IPS DF 6.9 (cell line): ENCODE results near the gene HPCAL1.

ENCODE experiments used
- DNase-seq: peaks from one replicate; pipeline ENCODE4 v3.0.0-alpha.2; 2013; ENCODE audit warnings: low read depth, low spot score
- H3K27ac ChIP-seq: one replicate; pipeline ENCODE4 v1.5.1; 2013; ENCODE audit warnings: low read length, control low read depth
- H3K27me3 ChIP-seq: 2 replicates; pipeline ENCODE4 v1.6.1; 2013; ENCODE audit warnings: mild to moderate bottlenecking, low read length; ENCODE audit not compliant: control insufficient read depth, insufficient read depth
- H3K36me3 ChIP-seq: 2 replicates; pipeline ENCODE4 v1.6.1; 2013; ENCODE audit warnings: low read length; ENCODE audit not compliant: control insufficient read depth, insufficient read depth
- H3K4me1 ChIP-seq: 2 replicates; pipeline ENCODE4 v1.6.1; 2013; ENCODE audit warnings: low read length; ENCODE audit not compliant: control insufficient read depth, insufficient read depth
- H3K4me3 ChIP-seq: 2 replicates; pipeline ENCODE4 v1.5.1; 2013; ENCODE audit warnings: mild to moderate bottlenecking, low read length
- H3K9me3 ChIP-seq: 2 replicates; pipeline ENCODE4 v1.6.1; 2013; ENCODE audit warnings: low read length, inconsistent platforms; ENCODE audit not compliant: control insufficient read depth, insufficient read depth
- WGBS: extraction: QIAGEN DNeasy Blood & Tissue Kit; methylation state at CpG from one replicate; pipeline ENCODE4 v1.1.7; 2013; ENCODE audit warnings: mixed read lengths, missing lambda C conversion rate; ENCODE audit not compliant: insufficient read length, insufficient coverage; 5-methylcytosine and 5-hydroxymethylcytosine counted together

HPCAL1 gene

DNA sequence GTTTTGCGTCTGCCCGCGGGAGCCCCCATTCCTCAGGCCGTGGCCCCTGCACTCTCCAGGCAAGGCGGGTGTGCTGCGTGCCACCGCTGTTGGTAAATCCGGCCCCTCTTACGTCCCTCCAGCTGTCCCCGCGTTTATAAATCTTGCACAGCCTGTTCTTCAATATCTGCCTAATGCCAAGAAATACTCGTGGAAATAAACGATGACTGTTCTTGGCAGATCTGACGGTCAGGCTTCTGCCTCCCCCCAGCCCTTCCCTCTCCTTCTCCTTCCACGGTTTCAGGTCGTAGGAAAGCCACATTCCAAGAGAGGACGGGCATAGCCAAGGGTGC, 124.9 kb downstream of the HPCAL1 start:
- Histone ChIP-seq H3K4me3 (no peak overlapping the region), H3K27me3 (peaks cover 1% of the 10 kb centered on the region; the same call in 1 of the 2 replicates), H3K27ac (no peak overlapping the region), H3K9me3 (no peaks in the 10 kb centered on the region), H3K4me1 (peaks cover 1% of the 10 kb centered on the region; the same call in 1 of the 2 replicates), H3K36me3 (no peaks in the 10 kb centered on the region; the same call in 1 of the 2 replicates)
- DNase-seq, result no peak
- WGBS, result no CpG with 5 or more reads among the region's 17 CpGs

DNA sequence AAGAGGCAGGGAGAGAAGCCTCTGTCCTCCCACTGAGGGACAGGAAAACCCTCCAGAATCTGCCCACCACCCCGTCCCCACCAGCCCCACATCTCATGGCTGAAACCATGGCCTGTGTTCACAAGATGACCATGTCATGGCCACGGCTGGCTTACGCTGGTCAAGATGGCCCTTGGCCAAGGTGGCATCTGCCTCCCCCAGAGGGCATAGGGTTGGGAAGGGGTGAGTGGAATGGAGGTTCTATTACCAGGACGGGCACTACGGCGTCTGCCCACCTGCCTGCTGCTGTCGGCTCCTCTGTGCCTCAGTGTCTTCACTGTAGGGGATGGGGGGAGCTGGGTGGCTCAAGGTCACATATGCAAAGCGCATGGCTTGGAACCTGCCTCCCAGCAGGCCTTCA, 125.7 kb downstream of the HPCAL1 start:
- DNase-seq, result no peak
- no CpG with 5 or more reads among the region's 8 CpGs for WGBS
- peaks cover 5% of the 10 kb centered on the region for H3K4me1 ChIP-seq
- no peak overlapping the region for H3K4me3 ChIP-seq
- H3K9me3 ChIP-seq, result no peaks in the 10 kb centered on the region
- peaks cover 1% of the 10 kb centered on the region; the same call in 1 of the 2 replicates for H3K27me3 ChIP-seq
- H3K27ac ChIP-seq, result no peak overlapping the region
- H3K36me3 ChIP-seq, result no peaks in the 10 kb centered on the region; the same call in 1 of the 2 replicates

DNA sequence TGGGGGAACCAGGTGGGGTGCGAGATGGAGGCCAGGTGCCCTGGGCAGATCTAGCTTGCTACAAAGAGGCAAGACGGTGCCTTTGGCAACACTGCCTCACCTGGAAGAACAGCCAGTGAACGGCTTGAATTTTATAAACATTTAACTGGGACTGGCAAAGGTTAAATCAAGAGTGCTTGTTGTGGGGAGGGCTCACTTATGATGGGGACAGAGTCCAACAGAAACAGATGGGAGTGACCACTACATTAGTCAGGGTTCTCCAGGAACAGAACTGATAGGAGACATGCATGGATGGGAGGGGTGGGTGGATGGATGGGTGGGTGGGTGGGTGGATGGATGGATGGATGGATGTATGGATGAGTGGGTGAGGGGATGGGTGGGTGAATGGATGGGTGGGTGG, 126.2 kb downstream of the HPCAL1 start:
- Histone ChIP-seq H3K4me1 (peaks cover 5% of the 10 kb centered on the region), H3K36me3 (no peaks in the 10 kb centered on the region; the same call in 1 of the 2 replicates), H3K27me3 (peaks cover 1% of the 10 kb centered on the region; the same call in 1 of the 2 replicates), H3K4me3 (no peak overlapping the region), H3K27ac (no peak overlapping the region), H3K9me3 (no peaks in the 10 kb centered on the region)
- WGBS, result no CpG with 5 or more reads among the region's 3 CpGs
- no peak for DNase-seq

DNA sequence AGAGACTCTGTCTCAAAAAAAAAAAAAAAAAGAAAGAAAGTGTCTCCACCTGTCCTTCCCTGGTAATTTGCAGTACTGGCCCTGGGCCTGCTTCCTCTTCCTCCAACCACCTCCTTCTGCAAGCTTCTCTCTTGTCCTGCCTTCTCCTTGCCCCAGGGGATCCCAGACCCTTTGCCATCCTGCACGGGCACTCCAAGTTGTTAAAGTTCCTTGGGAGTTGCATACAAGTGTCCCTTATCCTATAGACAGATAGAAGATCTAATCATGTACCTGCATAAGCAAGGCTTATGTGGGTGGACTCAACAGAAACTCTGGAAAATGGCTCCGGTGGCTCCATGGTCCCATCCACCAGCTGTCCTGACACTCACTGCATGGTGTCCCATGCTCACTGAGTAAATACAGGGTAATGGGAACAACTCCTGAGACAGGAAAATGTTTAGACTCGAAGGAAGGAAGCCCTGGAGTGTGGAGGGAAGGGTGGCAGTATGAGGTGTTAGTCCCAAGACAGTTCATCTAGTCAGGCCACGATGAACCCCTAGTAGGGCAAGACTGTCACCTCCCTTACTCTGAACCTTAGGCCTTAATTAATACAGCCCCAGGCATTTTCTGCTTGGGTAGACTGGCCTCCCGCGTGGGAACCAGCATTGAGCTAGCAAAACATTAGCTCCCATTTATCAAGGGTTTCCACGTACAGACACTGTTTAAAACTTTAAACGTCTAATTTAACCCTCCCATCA, 128.3 kb downstream of the HPCAL1 start:
- Histone ChIP-seq H3K36me3 (no peaks in the 10 kb centered on the region), H3K4me1 (peaks cover 4% of the 10 kb centered on the region), H3K27me3 (peaks cover 1% of the 10 kb centered on the region; the same call in 1 of the 2 replicates), H3K9me3 (no peaks in the 10 kb centered on the region), H3K27ac (no peak overlapping the region), H3K4me3 (no peak overlapping the region)
- WGBS, result no CpG with 5 or more reads among the region's 8 CpGs
- no peak for DNase-seq

DNA sequence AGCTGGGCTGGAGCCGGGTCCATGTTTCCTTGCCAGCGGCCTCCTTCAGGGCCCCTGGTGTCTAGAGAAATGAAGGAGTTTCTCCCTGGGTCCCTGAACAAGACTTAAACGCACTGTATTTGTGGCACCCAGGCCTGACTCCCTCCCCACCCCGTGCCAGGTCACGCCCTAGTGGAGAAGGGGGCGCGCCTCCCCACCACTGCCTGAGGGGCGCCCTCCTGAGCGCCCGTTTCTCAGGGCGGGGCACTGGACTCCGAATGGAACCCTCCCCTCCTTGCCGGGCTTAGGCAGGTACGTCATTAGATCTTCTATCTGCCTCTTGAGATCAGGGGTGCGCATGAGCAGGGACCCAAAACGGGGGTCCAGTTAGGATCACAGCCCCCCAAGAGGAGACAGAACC, 129.1 kb downstream of the HPCAL1 start:
- no peak overlapping the region for H3K27ac ChIP-seq
- peaks cover 1% of the 10 kb centered on the region; the same call in 1 of the 2 replicates for H3K27me3 ChIP-seq
- H3K9me3 ChIP-seq, result no peaks in the 10 kb centered on the region
- no peak for DNase-seq
- no peaks in the 10 kb centered on the region for H3K36me3 ChIP-seq
- peak overlapping the region; percentile 23; the same call in 1 of the 2 replicates for H3K4me3 ChIP-seq
- H3K4me1 ChIP-seq, result peaks cover 4% of the 10 kb centered on the region
- no CpG with 5 or more reads among the region's 16 CpGs for WGBS

DNA sequence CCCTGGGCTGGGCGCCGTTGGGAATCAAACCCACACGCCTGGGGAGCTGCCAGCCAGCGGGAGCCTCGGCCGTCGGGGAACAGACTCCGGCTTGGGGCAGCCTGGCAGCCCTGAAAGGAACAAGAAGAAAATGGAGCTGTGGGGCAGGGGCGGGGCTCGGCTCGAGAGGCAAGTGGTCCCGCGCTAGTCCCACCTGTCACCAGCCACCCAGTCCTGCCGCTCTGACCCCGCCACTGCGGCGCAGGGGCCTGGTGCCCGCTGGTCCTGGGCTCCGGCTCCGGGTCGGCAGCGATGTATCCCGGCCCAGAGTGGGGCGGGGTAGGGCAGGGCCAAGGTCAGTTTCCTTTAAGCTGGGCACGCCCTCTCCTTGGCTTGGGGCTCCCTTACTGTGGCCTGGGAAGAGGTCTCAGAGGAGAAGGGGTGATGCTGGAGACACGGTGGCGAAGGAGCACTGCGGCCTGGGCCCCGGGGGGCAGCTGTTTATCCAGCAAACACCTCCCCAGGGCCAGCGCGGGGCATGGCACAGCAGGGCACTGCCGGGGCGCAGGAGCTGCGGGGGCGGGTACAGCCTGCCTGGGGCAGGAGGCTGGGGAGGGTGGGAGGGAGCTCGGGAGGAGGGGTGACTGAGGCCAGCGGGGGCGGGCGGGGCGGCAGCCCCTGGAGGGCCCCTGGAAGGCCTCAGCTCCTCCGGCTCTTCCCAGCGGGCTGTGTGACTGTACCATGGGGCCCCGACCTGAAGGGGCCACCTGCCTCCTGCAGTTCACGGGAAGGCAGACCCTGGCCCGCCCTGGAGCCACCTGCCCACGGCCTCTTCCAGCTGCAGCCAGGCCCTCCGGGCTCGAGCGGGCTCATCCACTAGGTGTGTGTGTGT, 129.8 kb downstream of the HPCAL1 start:
- Histone ChIP-seq H3K9me3 (no peaks in the 10 kb centered on the region), H3K4me1 (peaks cover 4% of the 10 kb centered on the region), H3K4me3 (peak overlapping the region; percentile 23), H3K27ac (no peak overlapping the region), H3K36me3 (no peaks in the 10 kb centered on the region), H3K27me3 (peaks cover 1% of the 10 kb centered on the region; the same call in 1 of the 2 replicates)
- DNase-seq, result no peak
- WGBS, result no CpG with 5 or more reads among the region's 49 CpGs

DNA sequence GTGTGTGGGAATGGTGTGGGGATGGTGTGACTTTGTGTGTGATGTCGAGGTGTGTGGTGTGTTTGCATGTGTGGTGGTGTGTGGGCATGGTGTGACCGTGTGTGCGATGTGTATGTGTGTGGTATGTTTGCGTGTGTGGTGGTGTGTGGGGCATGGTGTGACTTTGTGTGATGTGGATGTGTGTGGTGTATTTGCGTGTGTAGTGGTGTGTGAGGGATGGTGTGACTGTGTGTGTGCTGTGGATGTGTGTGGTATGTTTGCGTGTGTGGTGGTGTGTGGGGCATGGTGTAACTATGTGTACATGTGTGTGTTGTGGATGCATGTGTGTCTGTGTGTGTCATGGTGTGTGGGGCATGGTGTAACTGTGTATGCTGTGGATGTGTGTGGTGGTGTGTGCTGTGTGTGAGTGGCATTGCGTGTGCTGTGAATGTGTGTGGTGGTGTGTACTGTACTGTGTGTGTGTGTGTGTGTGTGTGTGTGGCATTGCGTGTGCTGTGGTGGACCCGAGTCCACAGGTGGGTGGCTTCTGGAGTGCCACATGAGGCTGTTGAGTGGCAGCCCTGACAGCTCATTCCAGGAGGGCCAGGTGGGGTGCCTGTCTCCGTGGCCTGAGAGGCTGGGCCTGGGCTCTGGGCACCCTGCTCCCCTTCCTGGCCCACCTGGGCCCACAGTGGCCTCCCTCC, 130.7 kb downstream of the HPCAL1 start:
- Histone ChIP-seq H3K36me3 (no peaks in the 10 kb centered on the region), H3K4me1 (peaks cover 4% of the 10 kb centered on the region), H3K27ac (no peak overlapping the region), H3K4me3 (no peak overlapping the region), H3K27me3 (peaks cover 1% of the 10 kb centered on the region; the same call in 1 of the 2 replicates), H3K9me3 (no peaks in the 10 kb centered on the region)
- DNase-seq, result no peak
- 100% methylated on average over 6 of the region's 10 CpGs for WGBS

DNA sequence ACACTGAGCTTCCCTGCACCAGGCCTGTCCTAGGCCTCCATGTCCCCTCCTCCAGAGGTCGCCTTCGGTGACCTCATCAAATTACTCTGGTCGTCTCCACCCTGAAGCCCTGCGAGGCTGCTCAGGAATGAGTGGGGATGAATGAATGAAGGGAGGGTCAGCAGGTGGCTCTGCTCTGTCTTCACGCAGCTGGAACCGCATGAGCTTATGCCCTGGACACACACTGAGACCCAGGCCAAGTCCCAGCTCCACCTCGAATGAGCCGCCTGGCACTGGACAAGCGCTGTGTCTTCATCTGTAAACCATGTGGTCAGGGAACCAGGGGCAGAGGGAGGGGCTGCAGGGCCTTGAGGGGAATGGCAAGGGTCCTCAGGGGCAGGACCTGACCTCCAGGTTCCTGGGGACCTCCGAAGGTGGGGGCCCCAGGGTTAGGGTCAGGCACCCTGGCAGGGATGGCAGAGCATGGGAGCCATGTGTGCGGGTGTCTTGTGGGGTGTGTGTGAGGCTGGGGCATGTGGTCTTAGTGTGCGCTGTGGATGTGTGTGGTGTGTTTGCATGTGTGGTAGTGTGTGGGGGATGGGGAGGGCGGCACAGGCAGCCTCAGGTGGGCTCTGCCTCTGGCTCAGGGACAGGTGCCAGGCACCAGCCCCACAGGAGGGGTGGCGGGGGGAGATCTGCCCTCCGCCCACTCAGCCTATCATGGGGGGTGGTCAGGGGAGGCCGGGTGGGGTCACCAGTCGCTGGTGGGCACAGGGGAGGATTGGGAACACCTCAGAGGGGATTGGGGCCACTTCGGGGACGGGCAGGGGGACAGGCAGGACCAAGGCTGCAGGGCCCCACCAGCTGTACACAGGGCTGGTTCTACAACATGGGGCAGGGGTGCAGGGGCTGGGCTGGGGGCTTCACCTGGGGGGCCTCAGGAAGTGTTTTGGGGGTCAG, 131.5 kb downstream of the HPCAL1 start:
- no peak for DNase-seq
- Histone ChIP-seq H3K4me3 (no peak overlapping the region), H3K27me3 (peaks cover 1% of the 10 kb centered on the region; the same call in 1 of the 2 replicates), H3K27ac (no peak overlapping the region), H3K36me3 (no peaks in the 10 kb centered on the region), H3K4me1 (peaks cover 4% of the 10 kb centered on the region; the same call in 1 of the 2 replicates), H3K9me3 (no peaks in the 10 kb centered on the region)
- WGBS, result no CpG with 5 or more reads among the region's 19 CpGs

DNA sequence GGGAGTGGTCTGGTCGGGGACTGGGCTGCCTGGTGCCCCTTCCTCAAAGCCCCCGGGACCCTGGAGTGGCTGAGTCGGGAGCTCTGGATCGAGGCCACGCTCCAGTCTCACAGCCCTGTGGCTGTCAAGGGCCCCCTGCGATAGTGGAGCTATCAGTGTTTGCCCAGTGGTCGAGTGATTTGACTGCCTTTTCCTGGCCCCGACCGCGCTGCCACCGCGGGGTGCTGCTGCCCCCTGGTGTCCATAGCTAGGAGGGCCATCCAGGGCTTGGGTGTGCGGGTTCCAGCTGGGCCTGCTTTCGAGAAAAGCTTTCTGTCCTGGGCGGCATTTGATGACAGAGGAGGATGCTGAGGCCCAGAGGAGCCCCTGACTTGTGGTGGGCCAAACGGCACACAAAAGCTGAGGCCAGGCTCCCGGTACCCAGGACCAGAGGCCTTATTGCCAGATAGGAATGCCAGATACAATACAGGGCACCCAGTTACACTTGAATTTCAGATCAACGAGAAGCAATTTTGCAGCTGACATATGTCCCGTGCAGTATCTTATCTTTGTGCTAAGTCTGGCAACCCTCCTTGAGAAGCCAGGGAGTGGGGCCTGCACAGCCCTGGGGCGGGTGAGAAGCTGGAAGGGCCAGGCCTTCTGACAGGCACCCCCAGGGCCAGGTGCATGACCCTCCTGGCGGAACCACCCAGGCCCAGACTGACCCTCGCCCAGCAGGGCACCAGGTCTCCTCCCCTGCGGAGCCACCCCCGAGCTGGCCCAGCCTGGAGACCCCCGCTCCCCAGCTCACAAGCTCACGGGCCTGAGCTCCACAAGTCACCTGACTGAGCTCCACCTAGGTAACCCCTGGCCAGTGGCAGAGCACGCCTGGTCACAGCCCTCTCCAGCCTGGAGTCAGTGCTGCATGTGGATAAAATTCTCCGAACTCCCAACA, 132.4 kb downstream of the HPCAL1 start:
- no peak for DNase-seq
- Histone ChIP-seq H3K27ac (no peak overlapping the region), H3K9me3 (no peaks in the 10 kb centered on the region), H3K27me3 (peaks cover 1% of the 10 kb centered on the region; the same call in 1 of the 2 replicates), H3K4me1 (peaks cover 4% of the 10 kb centered on the region; the same call in 1 of the 2 replicates), H3K4me3 (no peak overlapping the region), H3K36me3 (no peaks in the 10 kb centered on the region; the same call in 1 of the 2 replicates)
- no CpG with 5 or more reads among the region's 28 CpGs for WGBS
